A673 (cell line): ENCODE results near the gene NOTCH3.

Source experiments
- EZH2 ChIP-seq: fragments of 200-600 bp; sonication (generic); IDR thresholded peaks from 2 replicates; pipeline ENCODE4 v1.6.1; 2017; ENCODE audit warnings: borderline replicate concordance, low read depth, mild to moderate bottlenecking, mixed read lengths, antibody characterized with exemption, low read length; ENCODE audit not compliant: poor library complexity, severe bottlenecking
- TF ChIP-seq, protein P1 (sequence below): fragments of 300-800, 200-600 bp; sonication (generic); conservative IDR thresholded peaks from 2 replicates; pipeline ENCODE4 v1.5.1; 2017; ENCODE audit warnings: low read depth, mild to moderate bottlenecking, antibody characterized with exemption, low read length, moderate library complexity, mixed read lengths

DNA sequence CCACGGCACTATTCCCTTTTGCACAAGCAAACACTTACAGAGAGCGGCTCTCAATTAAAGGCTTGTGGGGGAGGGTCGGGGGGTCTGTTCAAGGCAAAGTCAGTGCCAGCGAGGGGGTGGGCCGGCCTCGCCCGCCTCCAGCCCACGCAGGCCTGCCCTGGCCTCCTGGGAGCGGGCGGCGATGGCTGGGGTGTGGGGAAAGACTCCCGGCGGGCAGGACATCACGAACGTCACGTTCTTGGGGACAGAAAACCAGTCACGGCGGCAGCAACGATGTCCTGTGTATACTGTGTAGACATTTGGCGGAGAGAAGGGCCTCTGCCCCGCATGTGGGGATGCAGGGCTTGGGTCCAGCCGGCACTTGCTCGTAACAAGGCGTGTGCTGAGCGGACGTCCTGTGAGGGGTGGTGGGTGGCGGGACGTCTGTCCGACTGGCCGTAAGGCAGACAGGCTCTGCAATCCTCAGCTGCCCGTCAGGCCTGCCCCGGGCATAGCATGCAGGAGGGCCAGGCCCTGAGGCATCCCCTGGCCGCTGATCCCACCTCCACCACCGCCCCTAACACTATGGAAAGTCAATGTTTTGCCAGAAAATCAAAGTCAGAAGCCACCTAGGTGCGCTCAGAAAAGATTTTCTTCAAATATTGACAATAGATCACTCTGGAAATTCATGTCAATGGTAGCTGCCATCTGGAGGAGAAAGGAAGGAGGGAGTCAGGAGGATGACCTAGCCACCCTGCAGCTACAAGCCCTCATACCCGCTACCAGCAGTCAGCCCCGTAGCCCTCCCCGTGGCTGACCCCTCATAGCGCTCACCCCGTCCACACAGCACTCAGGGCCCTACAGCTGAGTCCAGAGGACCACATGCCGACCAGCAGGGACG is 37.2 kb upstream of the NOTCH3 start:
- TF ChIP-seq, protein P1, sequence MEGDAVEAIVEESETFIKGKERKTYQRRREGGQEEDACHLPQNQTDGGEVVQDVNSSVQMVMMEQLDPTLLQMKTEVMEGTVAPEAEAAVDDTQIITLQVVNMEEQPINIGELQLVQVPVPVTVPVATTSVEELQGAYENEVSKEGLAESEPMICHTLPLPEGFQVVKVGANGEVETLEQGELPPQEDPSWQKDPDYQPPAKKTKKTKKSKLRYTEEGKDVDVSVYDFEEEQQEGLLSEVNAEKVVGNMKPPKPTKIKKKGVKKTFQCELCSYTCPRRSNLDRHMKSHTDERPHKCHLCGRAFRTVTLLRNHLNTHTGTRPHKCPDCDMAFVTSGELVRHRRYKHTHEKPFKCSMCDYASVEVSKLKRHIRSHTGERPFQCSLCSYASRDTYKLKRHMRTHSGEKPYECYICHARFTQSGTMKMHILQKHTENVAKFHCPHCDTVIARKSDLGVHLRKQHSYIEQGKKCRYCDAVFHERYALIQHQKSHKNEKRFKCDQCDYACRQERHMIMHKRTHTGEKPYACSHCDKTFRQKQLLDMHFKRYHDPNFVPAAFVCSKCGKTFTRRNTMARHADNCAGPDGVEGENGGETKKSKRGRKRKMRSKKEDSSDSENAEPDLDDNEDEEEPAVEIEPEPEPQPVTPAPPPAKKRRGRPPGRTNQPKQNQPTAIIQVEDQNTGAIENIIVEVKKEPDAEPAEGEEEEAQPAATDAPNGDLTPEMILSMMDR = no peak
- TF ChIP-seq EZH2 = no peak
